ENCODE results near the gene RAB3IL1. TPM values are rescaled to one million over a fixed set of nuclear protein-coding genes. Genes with fewer than 3 reads are reported as not detected.
"Not testable (repeated sequence)": the region's sequence is repeated elsewhere in the genome, so short reads cannot be mapped to it uniquely, and the experiment has no call there.

Gene RAB3IL1
- total RNA-seq, 1 experiment from 2014 or later, result 2.3 TPM

- TF ChIP-seq CTCF (IDR thresholded peaks at IDR 0.05; ENCODE audit: unreplicated experiment), result no peak
- H3K27me3 Mint-ChIP-seq (ENCODE audit: insufficient read depth, unreplicated experiment), result no peaks in the 10 kb centered on the region
- H3K27ac Mint-ChIP-seq (ENCODE audit: low read depth, unreplicated experiment), result no peak overlapping the region
- peaks cover 8% of the 10 kb centered on the region for H3K36me3 Mint-ChIP-seq (ENCODE audit: insufficient read depth, unreplicated experiment)
- DNase-seq (ENCODE audit: unreplicated experiment), result no peak
- peaks cover 31% of the 10 kb centered on the region for H3K4me1 Mint-ChIP-seq (ENCODE audit: insufficient read depth, unreplicated experiment)
- intact Hi-C loops (cut with micrococcal nuclease), result no loop called here
- no peak overlapping the region for H3K4me3 Mint-ChIP-seq (ENCODE audit: unreplicated experiment)
- no peaks in the 10 kb centered on the region for H3K9me3 Mint-ChIP-seq (ENCODE audit: unreplicated experiment)
- POLR2A ChIA-PET, result interaction anchor here (0.5 to 1.0 kb wide), 2 partner anchors 9 to 10 kb away, joined by 3 read pairs; no protein-coding TSS in a partner anchor
- CTCF ChIA-PET, result interaction anchor here (0.6 to 4.7 kb wide), 11 partner anchors 10 to 223 kb away, joined by 3 to 17 read pairs (median 5); no protein-coding TSS in a partner anchor
- BruUV-seq (replicated peaks), result no TSS peak
These were observed 32.1 kb downstream of the RAB3IL1 start for GRCh38 chr11:61885166-61885778.

- Mint-ChIP-seq H3K9me3 (ENCODE audit: unreplicated experiment) (no peaks in the 10 kb centered on the region), H3K4me3 (ENCODE audit: unreplicated experiment) (no peak overlapping the region), H3K36me3 (ENCODE audit: insufficient read depth, unreplicated experiment) (peaks cover 8% of the 10 kb centered on the region), H3K27ac (ENCODE audit: low read depth, unreplicated experiment) (no peak overlapping the region), H3K27me3 (ENCODE audit: insufficient read depth, unreplicated experiment) (no peaks in the 10 kb centered on the region), H3K4me1 (ENCODE audit: insufficient read depth, unreplicated experiment) (peaks cover 31% of the 10 kb centered on the region)
- no peak for DNase-seq (ENCODE audit: unreplicated experiment)
- ChIA-PET CTCF (interaction anchor here (1.5 to 4.7 kb wide), 4 partner anchors 13 to 87 kb away, joined by 4 to 17 read pairs (median 8); no protein-coding TSS in a partner anchor), POLR2A (no interaction called here)
- intact Hi-C loops (cut with micrococcal nuclease), result no loop called here
- no peak for TF ChIP-seq CTCF (IDR thresholded peaks at IDR 0.05; ENCODE audit: unreplicated experiment)
- BruUV-seq (replicated peaks), result no TSS peak
These were observed 33.4 kb downstream of the RAB3IL1 start for GRCh38 chr11:61883947-61884346.

GRCh38 chr11:61883327-61883726 lies 34.0 kb downstream of the RAB3IL1 start:
- Mint-ChIP-seq H3K36me3 (ENCODE audit: insufficient read depth, unreplicated experiment) (peaks cover 8% of the 10 kb centered on the region), H3K9me3 (ENCODE audit: unreplicated experiment) (no peaks in the 10 kb centered on the region), H3K4me3 (ENCODE audit: unreplicated experiment) (no peak overlapping the region), H3K4me1 (ENCODE audit: insufficient read depth, unreplicated experiment) (peaks cover 30% of the 10 kb centered on the region), H3K27ac (ENCODE audit: low read depth, unreplicated experiment) (no peak overlapping the region), H3K27me3 (ENCODE audit: insufficient read depth, unreplicated experiment) (no peaks in the 10 kb centered on the region)
- no peak for TF ChIP-seq CTCF (IDR thresholded peaks at IDR 0.05; ENCODE audit: unreplicated experiment)
- CTCF ChIA-PET, result interaction anchor here (0.6 to 4.7 kb wide), 8 partner anchors 10 to 353 kb away, joined by 3 to 17 read pairs (median 4); no protein-coding TSS in a partner anchor
- POLR2A ChIA-PET, result interaction anchor here (0.7 kb wide), 1 partner anchor 8 kb away, joined by 3 read pairs; no protein-coding TSS in a partner anchor
- no peak for DNase-seq (ENCODE audit: unreplicated experiment)
- no TSS peak for BruUV-seq (replicated peaks)
- intact Hi-C loops (cut with micrococcal nuclease), result no loop called here

GRCh38 chr11:61882879-61883278 lies 34.5 kb downstream of the RAB3IL1 start:
- intact Hi-C loops (cut with micrococcal nuclease), result no loop called here
- ChIA-PET CTCF (interaction anchor here (0.6 to 4.7 kb wide), 8 partner anchors 10 to 353 kb away, joined by 3 to 20 read pairs (median 8); no protein-coding TSS in a partner anchor), POLR2A (interaction anchor here (0.6 to 2.1 kb wide), 3 partner anchors 8 to 194 kb away, joined by 3 to 6 read pairs (median 3); no protein-coding TSS in a partner anchor)
- BruUV-seq (replicated peaks), result no TSS peak
- Mint-ChIP-seq H3K4me1 (ENCODE audit: insufficient read depth, unreplicated experiment) (peaks cover 25% of the 10 kb centered on the region), H3K9me3 (ENCODE audit: unreplicated experiment) (no peaks in the 10 kb centered on the region), H3K36me3 (ENCODE audit: insufficient read depth, unreplicated experiment) (peaks cover 8% of the 10 kb centered on the region), H3K4me3 (ENCODE audit: unreplicated experiment) (no peak overlapping the region), H3K27ac (ENCODE audit: low read depth, unreplicated experiment) (no peak overlapping the region), H3K27me3 (ENCODE audit: insufficient read depth, unreplicated experiment) (no peaks in the 10 kb centered on the region)
- DNase-seq (ENCODE audit: unreplicated experiment), result no peak
- no peak for TF ChIP-seq CTCF (IDR thresholded peaks at IDR 0.05; ENCODE audit: unreplicated experiment)

GRCh38 chr11:61882267-61882666 lies 35.1 kb downstream of the RAB3IL1 start:
- H3K4me1 Mint-ChIP-seq (ENCODE audit: insufficient read depth, unreplicated experiment), result peaks cover 19% of the 10 kb centered on the region
- H3K27ac Mint-ChIP-seq (ENCODE audit: low read depth, unreplicated experiment); H3K4me3 Mint-ChIP-seq (ENCODE audit: unreplicated experiment); DNase-seq (ENCODE audit: unreplicated experiment); H3K9me3 Mint-ChIP-seq (ENCODE audit: unreplicated experiment); H3K27me3 Mint-ChIP-seq (ENCODE audit: insufficient read depth, unreplicated experiment); H3K36me3 Mint-ChIP-seq (ENCODE audit: insufficient read depth, unreplicated experiment); BruUV-seq (replicated peaks); intact Hi-C loops (cut with micrococcal nuclease): not testable (repeated sequence)
- ChIA-PET CTCF (interaction anchor here (1.1 to 4.7 kb wide), 7 partner anchors 9 to 226 kb away, joined by 4 to 20 read pairs (median 6); no protein-coding TSS in a partner anchor), POLR2A (interaction anchor here (0.6 to 2.1 kb wide), 3 partner anchors 62 to 195 kb away, joined by 3 to 6 read pairs (median 4); no protein-coding TSS in a partner anchor)

All from MCF 10A (cell line).